Left cardiac atrium (tissue), 4 donors: ENCODE measurements around the gene MBD3. TPM values are rescaled to one million over a fixed set of nuclear protein-coding genes. Genes with fewer than 3 reads are reported as not detected.

Experiments used
- ATAC-seq, 2 donors: fragments of 200-7000 bp; cut with Tn5 transposase; one replicate each; pipeline ENCODE4 v1.9.1; 2020; ENCODE audit warnings: mild to moderate bottlenecking in 2 of 2, moderate library complexity in 2 of 2
- DNase-seq: peaks from one replicate; pipeline ENCODE4 v3.0.0-alpha.2; 2020
- intact Hi-C, 2 donors: fragments of 100-400 bp; cut with DNase I; formaldehyde crosslinking; loops; one replicate each; pipeline versions ENCODE4 v1.14.1 to v1.15.1; 2022 to 2023
- total RNA-seq, 2 donors: library from RNA; stranded (reverse); fragmentation: NEBNext Ultra II Directional; extraction: Animal tissue kit (Norgen Biotek cat#: 25700); gene quantifications; one replicate each; pipeline ENCODE4 v1.2.1, GENCODE V29; 2021
- donor health status: DM: no; HTN: yes; CAD: no.
- donor health status: DM: no; HTN: yes; CAD: no; lungs with severe emphysema.
- donor health status: DM: yes; HTN: yes; CAD: no.
- donor health status: Dilated cardiomyopathy.

MBD3 gene
- total RNA-seq, 2 donors from 2014 or later: 58.0 to 60.8 TPM

- intact Hi-C loops: loop anchor here in 1 of 2 donors (2.0 kb wide), 1 partner anchor 45 kb away; no protein-coding TSS in a partner anchor
Measured at GRCh38 chr19:1605236-1606137, 12.8 kb upstream of the MBD3 start, which contains the start of gene UQCR11. UQCR11 (minus strand) TSS chr19:1605462; CDS start chr19:1605409, 53 bp downstream.

GRCh38 chr19:1602091-1602707 lies 9.5 kb upstream of the MBD3 start:
- intact Hi-C loops: no loop called here
- no peak for ATAC-seq
- no peak for DNase-seq

More at GRCh38 chr19:1605236-1606137, 12.8 kb upstream of the MBD3 start, which contains the start of gene UQCR11:
- peak; percentile 97 for DNase-seq
- peak; percentile 95 to 97 for ATAC-seq

GRCh38 chr19:1601613-1602064 lies 9.0 kb upstream of the MBD3 start:
- intact Hi-C loops: no loop called here
- DNase-seq: no peak

GRCh38 chr19:1599460-1599846 lies 6.8 kb upstream of the MBD3 start:
- DNase-seq: no peak
- intact Hi-C loops: no loop called here
- ATAC-seq: no peak

More at GRCh38 chr19:1601613-1602064, 9.0 kb upstream of the MBD3 start:
- no peak for ATAC-seq

- intact Hi-C loops: no loop called here
- DNase-seq (no peak), ATAC-seq (no peak)
Measured at GRCh38 chr19:1598777-1599459, 6.3 kb upstream of the MBD3 start.

- ATAC-seq (no peak), DNase-seq (no peak)
- intact Hi-C loops: no loop called here
Measured at GRCh38 chr19:1593501-1593772, 772 bp upstream of the MBD3 start.

- intact Hi-C loops: no loop called here
- DNase-seq: peak; percentile 88
- ATAC-seq: peak; percentile 88 to 90
Measured at GRCh38 chr19:1592024-1592754, 476 bp downstream of the MBD3 start.

GRCh38 chr19:1591421-1592023 lies 1.1 kb downstream of the MBD3 start:
- intact Hi-C loops: no loop called here
- DNase-seq (no peak), ATAC-seq (peak; percentile 0 to 5)

- ATAC-seq (no peak), DNase-seq (no peak)
- intact Hi-C loops: no loop called here
Measured at GRCh38 chr19:1590641-1591397, 1.8 kb downstream of the MBD3 start.

GRCh38 chr19:1587872-1588271 lies 4.8 kb downstream of the MBD3 start:
- DNase-seq: no peak
- intact Hi-C loops: no loop called here
- no peak for ATAC-seq

GRCh38 chr19:1585243-1585580 lies 7.5 kb downstream of the MBD3 start:
- DNase-seq: no peak
- no peak for ATAC-seq
- intact Hi-C loops: no loop called here

- intact Hi-C loops: no loop called here
- ATAC-seq (peak in 1 of 2 donors; percentile 12), DNase-seq (no peak)
Measured at GRCh38 chr19:1584500-1585242, 8.0 kb downstream of the MBD3 start.

- ATAC-seq (no peak), DNase-seq (no peak)
- intact Hi-C loops: no loop called here
Measured at GRCh38 chr19:1582201-1582600, 10.5 kb downstream of the MBD3 start.

GRCh38 chr19:1580957-1581356 lies 11.7 kb downstream of the MBD3 start:
- ATAC-seq (no peak), DNase-seq (no peak)
- intact Hi-C loops: no loop called here

- no peak for ATAC-seq
- DNase-seq: no peak
- intact Hi-C loops: no loop called here
Measured at GRCh38 chr19:1580382-1580781, 12.3 kb downstream of the MBD3 start.

- intact Hi-C loops: no loop called here
- ATAC-seq (no peak), DNase-seq (no peak)
Measured at GRCh38 chr19:1579222-1579621, 13.4 kb downstream of the MBD3 start.

GRCh38 chr19:1577929-1578618 lies 14.6 kb downstream of the MBD3 start:
- ATAC-seq (peak in 1 of 2 donors; percentile 23), DNase-seq (no peak)
- intact Hi-C loops: no loop called here
